HG02610 (cell line): ENCODE results near the gene ASGR2.
"Not testable (repeated sequence)": the region's sequence is repeated elsewhere in the genome, so short reads cannot be mapped to it uniquely, and the experiment has no call there.

Source experiments
- ATAC-seq: cut with Tn5 transposase; IDR thresholded peaks from one replicate; pipeline ENCODE4 v1.9.1; 2021; ENCODE audit warnings: mild to moderate bottlenecking, moderate library complexity; ENCODE audit not compliant: unreplicated experiment

Gene ASGR2, protein sequence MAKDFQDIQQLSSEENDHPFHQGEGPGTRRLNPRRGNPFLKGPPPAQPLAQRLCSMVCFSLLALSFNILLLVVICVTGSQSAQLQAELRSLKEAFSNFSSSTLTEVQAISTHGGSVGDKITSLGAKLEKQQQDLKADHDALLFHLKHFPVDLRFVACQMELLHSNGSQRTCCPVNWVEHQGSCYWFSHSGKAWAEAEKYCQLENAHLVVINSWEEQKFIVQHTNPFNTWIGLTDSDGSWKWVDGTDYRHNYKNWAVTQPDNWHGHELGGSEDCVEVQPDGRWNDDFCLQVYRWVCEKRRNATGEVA

DNA sequence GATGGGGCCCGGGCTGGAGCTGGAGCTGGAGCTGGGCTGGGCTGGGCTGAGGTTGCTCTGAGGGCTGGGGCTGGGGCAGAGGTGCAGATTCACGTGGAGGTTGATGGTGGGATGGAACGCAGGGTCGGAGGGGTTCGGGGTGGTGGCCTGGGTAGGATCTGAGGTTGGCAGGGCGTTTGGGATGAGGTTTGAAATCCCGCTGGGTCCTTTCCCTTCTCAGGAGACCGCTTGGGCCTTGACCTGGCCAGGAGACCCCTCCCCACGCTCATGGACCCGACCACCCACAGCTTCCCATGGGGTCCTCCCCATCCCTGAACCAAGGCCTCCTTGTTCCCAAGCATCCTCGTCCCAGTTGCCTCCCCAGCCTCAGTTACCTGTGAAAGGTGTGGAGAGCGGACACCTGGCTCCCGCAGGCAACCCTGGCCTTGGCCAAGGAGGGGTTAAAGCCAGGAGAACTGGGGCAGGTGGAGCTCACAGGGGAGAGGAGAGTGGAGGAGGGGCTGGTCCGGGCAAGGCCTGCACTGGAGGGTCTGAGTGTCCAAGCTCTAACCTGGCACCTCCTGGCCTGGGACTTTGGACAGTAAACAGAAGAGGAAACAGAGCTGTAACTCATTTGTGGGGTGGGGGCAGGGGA is at the start of gene ASGR2:
Gene ASGR2, minus strand, starts transcription at position 582 of the 634 bp plus-strand sequence. CDS start 582 bp downstream, outside the sequence.
- ATAC-seq: no peak

DNA sequence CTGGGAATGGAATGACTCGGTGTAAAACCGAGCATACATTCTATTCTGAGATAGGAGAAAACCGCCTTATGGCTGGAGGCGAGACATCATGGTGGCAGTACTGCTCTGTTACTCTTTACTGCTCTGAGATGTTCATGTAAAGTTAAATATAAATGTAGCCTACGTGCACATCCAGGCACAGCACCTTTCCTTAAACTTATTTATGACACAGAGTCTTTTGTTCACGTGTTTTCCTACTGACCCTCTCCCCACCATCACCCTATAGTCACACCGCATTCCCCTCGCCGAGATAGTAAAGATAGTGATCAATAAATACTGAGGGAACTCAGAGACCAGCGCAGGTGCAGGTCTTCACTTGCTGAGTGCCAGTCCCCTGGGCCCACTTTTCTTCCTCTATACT is 44.9 kb upstream of the ASGR2 start:
- ATAC-seq: not testable (repeated sequence)

DNA sequence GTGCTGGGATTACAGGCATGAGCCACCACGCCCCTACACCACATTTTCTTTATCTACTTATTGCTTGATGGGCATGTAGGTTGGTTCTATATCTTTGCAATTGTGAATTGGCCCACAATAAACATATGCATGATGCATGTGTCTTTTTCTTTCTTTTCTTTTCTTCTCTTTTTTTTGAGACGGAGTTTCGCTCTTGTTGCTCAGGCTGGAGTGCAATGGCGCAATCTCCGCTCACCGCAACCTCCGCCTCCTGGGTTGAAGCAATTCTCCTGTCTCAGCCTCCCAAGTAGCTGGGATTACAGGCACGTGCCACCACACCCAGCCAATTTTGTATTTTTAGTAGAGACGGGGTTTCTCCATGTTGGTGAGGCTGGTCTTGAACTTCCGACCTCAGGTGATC is 43.8 kb upstream of the ASGR2 start:
- ATAC-seq: not testable (repeated sequence)

DNA sequence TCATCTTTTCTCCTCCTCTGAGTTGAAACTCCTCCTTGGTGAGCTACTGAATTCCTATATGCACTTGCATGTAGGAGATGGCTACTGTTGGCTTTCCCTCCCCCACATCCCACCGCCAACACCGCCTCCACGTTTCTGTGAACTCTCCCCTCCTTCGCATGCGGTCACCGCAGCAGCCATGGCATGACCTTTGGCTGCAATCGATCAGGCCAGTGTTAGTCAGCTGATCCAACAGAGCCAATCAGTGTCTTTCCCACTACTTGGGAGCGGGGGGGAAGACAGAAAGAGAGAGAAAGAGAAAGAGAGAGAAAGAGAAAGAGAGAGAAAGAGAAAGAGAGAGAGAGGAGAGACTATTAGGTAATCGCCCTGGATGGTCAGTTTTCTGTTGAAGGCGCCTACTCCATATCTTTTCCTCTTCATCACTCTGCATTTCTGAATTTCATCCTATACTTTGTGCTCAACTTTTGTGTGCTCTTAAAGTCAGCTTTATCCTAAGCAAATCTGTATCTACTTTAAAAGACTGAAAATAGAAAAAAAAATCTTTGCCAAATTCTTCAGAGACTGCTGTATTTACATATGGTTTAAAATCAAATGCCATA is 41.8 kb upstream of the ASGR2 start:
- ATAC-seq: no peak

DNA sequence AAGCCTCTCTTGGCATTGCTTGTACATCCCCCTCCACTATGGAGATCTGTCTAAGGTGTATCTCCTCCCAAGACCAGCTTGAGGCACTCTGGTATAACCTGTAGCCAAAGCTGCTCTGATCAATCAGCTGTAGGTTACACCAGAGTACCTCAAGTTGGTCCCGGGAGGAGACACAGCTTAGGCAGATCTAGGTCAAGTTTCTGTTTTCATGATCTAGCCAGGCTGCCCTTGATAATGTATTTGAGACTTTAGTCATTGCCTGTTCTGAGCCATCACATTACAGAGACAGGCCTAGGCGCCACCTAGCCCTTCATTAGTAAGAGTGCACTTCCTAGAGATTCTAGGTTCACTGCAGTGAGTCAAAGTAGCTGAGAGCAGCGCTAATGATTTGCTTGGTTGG is 33.1 kb upstream of the ASGR2 start:
- no peak for ATAC-seq

DNA sequence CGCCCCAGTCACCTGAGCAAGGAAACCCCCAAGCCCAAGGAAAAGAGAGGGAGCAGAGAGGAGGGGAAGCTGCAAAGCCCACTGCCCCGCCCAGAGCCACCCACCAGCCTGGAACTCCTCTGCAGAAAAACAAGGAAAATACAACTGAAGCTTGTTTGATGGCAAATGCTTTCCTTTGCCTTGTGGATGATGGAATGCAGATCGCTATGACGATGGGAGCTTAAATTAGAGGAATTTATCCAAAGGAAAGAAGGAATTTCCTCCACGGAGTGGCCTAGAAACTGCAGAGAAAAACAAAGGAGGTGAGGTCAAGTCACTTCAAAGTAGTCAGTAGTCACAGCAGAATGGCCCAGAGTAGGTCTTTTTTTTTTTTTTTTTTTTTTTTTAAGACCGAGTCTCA is 31.5 kb upstream of the ASGR2 start:
- ATAC-seq: no peak

DNA sequence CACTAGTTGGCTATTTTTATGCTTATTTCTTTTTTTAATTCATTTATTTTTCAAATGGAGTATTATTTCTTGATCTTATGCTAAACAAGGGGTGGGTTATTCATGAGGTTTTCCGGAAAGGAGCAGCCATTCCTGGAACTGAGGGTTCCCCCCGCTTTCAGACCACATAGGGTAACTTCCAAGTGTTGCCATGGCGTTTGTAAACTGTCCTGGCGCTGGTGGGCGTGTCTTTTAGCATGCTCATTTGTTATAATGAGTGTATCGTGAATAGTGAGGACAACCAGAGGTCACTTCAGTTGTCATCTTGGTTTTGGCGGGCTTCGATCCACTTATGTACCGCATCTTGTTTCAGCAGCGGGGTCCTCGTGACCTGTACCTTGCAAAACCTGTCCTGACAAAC is 29.6 kb upstream of the ASGR2 start:
- no peak for ATAC-seq

DNA sequence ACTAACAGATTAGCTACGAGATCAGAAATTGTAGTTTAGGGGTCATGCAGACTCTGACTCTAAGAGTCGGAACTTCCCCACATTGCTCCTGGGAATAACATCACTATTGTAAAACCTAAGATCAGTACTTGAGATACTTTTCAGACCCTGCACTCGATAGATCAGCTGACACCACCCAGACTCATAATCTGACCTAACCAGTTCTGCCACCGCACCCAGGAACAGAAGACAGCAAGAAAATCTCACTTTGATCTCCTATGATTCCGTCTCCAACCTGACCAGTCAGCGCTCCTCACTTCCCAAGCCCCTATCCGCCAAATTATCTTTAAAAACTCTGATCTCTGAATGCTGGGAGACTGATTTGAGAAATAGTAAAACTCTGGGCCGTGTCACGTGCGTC is 27.2 kb upstream of the ASGR2 start:
- ATAC-seq: no peak

DNA sequence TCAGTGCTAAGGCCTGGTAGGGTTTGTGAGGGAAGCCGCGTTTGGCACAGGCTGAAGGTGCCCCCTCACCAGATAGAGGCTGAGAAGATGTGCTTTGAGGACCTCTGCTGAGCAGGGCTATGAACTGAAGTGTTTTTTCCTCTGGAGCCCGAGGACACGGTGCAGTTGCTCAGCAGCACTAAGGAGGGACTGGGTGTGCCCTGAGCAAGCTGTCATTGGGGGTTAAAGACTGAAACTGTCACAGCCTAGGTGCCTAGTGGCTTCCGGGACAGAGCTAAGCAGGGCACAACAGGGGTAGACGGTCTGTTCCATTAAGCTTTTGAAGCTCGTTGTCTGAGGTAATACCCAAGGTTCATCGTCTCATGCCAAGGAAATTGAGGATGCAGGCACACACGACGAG is 24.8 kb upstream of the ASGR2 start:
- no peak for ATAC-seq

DNA sequence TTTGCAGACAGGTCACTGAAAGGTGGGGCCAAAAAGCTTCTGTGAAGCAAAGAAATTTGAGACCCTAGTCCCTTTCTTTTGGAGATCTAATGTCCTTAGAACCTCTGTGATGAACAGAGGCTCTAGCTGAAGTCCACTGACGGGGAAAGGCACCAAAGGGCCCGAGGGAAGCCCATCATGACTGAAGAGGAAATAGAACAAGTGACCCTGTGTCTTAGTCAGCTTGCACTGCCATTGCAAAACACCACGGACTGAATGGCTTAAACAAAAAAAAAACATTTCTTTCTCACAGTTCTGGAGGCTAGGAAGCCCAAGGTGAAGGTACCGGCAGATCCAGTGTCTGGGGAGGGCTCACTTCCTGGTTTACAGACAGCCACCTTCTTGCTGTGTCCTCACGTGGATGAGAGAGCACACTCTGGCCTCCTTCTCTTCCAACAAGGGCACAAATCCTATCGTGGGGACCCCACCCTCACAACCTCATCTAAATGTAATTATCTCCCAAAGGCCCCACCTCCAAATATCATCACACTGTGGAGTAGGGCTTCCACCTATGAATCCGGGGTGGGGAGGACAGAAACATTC is 24.3 kb upstream of the ASGR2 start:
- ATAC-seq: no peak

DNA sequence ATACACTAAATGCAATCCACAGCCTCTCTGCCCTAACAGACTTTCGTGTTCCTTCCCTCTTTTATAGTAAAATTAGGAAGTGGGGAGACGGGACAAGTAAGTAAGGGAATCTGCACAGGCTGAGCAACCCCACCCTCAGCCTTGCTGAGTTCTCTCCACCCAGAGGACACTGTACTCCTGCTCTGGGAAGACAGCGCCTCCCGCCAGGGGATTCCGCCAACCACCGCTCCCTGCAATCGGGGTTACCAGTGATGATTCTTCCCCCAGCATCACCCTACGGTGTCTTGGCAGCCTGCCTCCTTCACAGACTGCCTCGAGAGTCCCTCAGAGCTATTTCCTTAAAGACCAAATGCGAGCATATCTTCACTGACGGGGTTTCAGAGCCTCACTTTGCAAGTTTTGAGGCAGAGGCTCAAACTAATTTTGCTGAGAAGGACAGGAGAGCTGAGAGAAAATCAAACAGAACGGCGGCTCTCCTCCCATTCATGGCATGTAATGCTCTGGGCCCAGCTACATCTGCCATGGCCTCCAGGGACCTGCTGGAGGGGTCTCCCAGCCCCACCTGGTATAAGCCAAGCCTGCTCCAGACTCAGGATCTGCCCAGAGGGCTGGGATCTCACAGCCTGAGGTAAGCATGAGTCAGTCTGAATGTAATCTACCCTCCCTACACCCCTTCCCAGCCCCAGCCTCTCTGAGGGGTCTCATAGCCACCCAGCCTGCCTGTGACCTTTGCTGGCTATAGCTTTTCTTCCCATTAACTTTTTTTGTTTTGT is 22.7 kb upstream of the ASGR2 start:
- no peak for ATAC-seq

DNA sequence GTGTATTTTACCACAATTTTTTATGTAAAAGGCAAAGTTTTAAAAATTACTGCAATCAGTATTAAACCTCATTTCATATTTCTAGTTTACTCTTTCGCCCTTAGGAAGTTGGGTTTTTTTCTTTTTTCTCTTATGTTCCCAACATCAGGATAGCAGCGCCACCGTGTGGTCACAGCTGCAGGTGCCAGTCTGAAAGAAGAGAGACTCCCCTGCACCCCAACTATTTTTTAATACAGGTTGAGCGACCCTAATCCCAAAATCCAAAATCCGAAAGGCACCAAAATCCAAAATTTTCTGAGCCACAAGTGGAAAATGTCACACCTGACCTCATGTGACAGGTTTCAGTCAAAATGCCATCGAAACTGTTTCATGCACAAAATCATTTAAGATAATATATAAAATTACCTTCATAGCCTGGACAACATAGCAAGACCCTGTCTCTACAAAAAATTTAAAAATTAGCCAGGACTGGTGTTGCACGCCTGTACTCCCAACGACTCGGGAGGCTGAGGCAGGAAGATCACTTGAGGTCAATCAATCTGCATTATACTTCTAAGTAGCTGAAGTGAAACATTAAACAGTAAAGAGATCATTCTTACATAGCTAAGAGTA is 21.8 kb upstream of the ASGR2 start:
- ATAC-seq: no peak

DNA sequence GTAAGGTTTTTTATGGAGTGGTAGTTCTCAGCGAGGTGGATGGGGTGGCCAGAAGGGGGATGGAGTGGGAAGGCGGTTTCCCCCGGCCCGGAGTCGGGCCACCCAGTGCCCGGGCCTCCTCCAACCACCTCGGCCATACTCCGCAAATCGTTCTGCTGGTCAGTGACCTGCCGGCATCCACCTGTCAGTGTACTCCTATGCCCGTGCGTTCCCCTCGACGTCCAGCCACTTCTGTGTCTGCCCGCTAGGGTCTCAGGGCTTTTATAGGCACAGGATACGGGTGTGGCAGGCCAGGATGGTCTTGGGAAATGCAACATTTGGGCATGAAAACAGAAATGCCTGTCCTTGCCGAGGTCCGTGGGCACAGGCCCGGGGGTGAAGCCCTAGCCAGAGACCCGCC is 19.3 kb upstream of the ASGR2 start:
- ATAC-seq: no peak

DNA sequence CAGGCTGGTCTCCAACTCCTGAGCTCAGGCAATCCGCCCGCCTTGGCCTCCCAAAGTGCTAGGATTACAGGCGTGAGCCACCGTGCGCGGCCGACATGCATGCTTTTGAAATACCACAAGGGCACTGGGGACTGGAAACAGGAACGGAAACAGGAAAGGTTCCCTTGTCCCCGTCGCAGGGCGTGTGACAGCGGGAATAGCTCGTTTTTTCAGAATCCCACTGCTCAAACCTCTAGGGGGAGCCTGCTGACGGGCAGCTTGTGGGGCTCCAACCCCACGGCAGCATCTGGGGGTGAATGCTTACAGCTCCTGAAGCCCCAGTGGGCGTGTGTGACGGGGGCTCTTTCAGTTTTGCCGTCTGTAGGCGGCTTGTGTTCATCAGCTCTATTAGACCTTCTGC is 18.8 kb upstream of the ASGR2 start:
- ATAC-seq: no peak

DNA sequence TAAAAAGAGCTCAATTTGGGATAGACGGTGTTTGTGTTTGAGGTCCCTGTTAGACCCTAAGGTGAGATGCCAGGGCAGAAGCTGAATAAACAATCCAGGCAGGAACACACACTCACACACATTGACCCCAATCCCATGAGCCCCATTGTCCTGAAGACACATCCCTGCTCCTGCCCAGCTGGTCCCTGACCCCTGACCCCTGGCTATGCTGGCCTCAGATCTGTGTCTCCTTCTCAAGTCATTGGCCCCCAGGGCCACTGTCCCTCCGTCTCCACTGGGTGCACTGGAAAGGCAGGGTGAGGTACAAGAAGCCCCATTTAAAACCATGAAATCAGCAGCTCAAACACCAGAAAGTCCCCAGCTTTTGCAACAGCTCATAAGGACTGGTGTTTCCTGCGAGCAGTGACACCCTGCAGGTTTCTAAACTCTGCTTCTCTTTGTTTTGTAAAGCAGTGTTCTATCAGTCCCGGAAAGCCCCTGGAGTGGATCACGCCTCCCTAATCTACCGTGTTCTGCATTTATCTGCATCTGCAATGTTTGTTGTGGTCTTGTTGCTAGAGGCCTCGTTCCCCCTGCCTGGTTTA is 18.0 kb upstream of the ASGR2 start:
- peak; percentile 79 for ATAC-seq

DNA sequence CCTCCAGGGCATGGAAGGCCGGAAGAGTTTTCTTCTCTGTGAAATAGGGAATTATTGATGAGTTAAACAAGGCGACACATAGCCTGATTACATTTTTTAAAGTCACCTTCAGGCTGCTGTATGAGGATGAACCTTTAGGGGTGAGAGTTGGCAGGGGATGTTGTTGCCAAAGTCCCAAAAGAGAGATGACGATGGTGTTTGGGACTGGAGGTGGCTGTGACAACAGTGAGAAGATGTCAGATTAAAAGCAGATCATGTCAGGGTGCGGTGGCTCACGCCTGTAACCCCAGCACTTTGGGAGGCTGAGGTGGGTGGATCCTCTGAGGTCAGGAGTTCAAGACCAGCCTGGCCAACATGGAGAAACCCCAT is 16.8 kb upstream of the ASGR2 start:
- no peak for ATAC-seq

DNA sequence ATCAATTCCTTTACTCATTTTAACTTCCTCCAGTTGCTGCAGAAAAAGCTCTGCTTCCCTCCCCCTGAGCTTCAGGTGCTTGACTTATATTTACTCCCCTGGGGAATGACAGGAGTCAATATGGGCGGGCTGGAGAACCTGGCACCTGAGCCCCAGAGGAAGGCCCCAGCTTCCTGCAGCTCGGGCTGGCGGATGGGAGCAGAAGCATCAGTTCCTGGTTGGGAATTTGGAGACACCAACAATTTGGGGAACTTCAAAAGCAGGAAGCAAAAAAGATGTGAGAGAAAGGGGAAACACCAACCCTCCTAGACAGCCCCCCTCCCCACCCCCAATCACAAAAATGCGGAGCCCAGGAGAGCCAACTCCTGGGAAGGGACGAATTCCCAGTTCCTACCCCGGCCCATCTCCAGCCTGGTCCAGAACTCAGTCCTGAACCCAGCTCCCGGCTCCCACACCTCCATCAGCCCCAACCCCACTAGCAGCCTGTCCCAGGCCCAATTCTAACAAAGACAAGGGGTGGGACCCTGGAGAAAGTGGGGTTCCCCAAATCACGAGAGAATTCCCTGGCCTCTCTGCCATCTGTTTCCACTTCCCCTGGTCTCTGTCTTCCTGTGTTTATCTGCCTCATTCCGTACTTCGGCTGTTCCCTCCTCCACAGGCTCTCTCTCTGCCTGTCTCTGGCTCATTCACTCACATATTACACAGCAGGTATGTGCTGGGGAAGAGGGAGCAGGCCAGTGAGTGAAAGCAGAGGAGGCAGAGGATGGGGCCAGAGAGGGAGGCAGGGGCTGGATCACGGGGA is 16.2 kb upstream of the ASGR2 start:
- ATAC-seq: no peak

DNA sequence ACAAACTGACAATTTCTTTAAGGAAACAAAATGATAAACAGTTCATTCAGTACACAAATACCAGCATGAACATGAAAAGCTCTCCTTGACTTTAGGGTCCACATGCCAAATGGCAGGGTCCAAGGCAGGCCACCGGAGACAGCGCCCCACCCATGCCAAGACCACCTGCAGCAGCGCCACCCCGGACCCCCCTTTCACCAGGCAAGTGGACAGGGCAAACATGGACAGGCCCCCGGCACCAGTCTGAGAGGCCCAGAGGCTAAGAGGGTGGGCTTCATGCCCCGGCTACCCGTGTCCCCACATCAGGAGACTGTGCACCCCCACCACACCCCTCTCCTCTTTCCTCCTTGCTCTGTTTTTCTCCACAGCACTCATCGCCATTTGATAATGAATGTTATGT is 14.7 kb upstream of the ASGR2 start:
- no peak for ATAC-seq

DNA sequence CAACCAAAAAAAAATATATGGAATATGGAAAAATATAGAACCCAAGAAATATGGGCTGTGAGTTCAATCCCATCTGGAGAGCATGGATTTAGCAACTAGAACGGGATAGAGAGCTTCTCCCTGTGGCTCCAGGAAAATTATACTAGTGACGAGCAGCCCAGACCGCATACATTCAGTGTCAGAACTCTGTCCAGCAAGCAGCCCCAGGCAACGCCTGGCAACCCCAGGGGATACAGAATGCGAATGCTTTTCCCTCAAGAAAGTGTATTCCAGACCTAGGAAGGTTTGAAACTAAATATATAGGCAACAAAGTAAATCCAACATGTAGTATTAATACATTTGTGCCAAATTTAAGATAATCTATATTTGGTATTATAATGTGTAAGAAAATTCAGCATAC is 13.5 kb upstream of the ASGR2 start:
- ATAC-seq: no peak

DNA sequence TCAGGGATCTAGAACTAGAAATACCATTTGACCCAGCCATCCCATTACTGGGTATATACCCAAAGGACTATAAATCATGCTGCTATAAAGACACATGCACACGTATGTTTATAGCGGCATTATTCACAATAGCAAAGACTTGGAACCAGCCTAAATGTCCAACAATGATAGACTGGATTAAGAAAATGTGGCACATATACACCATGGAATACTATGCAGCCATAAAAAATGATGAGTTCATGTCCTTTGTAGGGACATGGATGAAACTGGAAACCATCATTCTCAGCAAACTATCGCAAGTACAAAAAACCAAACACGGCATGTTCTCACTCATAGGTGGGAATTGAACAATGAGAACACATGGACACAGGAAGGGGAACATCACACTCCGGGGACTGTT is 12.9 kb upstream of the ASGR2 start:
- not testable (repeated sequence) for ATAC-seq
